Erythroblast (primary cell): ENCODE measurements around the gene CEMIP.

Experiments
- GATA1 ChIP-seq: IDR thresholded peaks from 2 replicates; pipeline ENCODE4 v1.6.1; 2011; ENCODE audit warnings: low read depth, mild to moderate bottlenecking, control low read depth, low read length, moderate library complexity
- POLR2A ChIP-seq: IDR thresholded peaks from 2 replicates; pipeline ENCODE4 v1.6.1; 2011; ENCODE audit warnings: mild to moderate bottlenecking, low read length

DNA sequence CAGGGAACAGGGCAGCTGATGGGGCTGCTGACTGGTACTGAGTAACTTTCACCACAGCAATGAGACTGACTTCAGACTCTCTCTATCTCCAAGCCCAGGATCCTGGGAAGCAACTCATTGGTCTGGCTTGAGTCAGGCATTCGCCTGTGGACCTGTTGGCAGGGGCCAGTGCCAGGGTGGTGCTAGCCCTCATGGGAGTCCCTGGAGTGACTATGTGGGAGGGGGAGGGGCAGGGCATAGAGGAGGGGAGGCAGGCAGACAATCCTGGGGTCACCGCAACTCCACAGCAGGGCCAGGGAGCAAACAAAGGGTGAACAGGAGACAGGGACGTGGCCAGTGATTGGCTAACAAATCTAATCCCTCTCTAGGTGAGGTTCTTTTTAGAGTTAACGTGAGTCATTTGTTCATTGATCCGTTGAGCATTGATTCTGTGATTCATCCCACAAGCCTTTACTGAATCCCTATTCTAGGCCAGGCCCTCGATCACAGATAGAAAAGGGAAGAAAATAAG lies 71.8 kb downstream of the CEMIP start:
- no peak for TF ChIP-seq POLR2A
- no peak for TF ChIP-seq GATA1
